CD4-positive, alpha-beta T cell treated with Interleukin-15 for 4 hours (primary cell): ENCODE measurements around the gene PRKAR1B.

Experiments used
- DNase-seq: peaks from one replicate; pipeline ENCODE4 v3.0.0-alpha.2; 2020; ENCODE audit warnings: low spot score

Gene PRKAR1B

GRCh38 chr7:721619-722248 is 5.3 kb downstream of the PRKAR1B start:
- DNase-seq, result no peak

GRCh38 chr7:716636-717035 is 10.4 kb downstream of the PRKAR1B start:
- no peak for DNase-seq

- DNase-seq, result no peak
Measured at GRCh38 chr7:716222-716621, 10.9 kb downstream of the PRKAR1B start.

- no peak for DNase-seq
Measured at GRCh38 chr7:714251-714671, 12.8 kb downstream of the PRKAR1B start.

- no peak for DNase-seq
Measured at GRCh38 chr7:713488-714230, 13.4 kb downstream of the PRKAR1B start.

GRCh38 chr7:713139-713457 is 14.0 kb downstream of the PRKAR1B start:
- DNase-seq, result no peak

- no peak for DNase-seq
Measured at GRCh38 chr7:712381-713138, 14.5 kb downstream of the PRKAR1B start.

- no peak for DNase-seq
Measured at GRCh38 chr7:711922-712380, 15.1 kb downstream of the PRKAR1B start.

GRCh38 chr7:711093-711921 is 15.8 kb downstream of the PRKAR1B start:
- no peak for DNase-seq

- DNase-seq, result no peak
Measured at GRCh38 chr7:710161-710560, 16.9 kb downstream of the PRKAR1B start.

- DNase-seq, result no peak
Measured at GRCh38 chr7:707296-708000, 19.6 kb downstream of the PRKAR1B start.

- DNase-seq, result no peak
Measured at GRCh38 chr7:706721-707120, 20.4 kb downstream of the PRKAR1B start.

- no peak for DNase-seq
Measured at GRCh38 chr7:703049-703448, 24.0 kb downstream of the PRKAR1B start.

- DNase-seq, result no peak
Measured at GRCh38 chr7:701086-701671, 25.9 kb downstream of the PRKAR1B start.

- no peak for DNase-seq
Measured at GRCh38 chr7:699476-700170, 27.5 kb downstream of the PRKAR1B start.

GRCh38 chr7:698515-699475 is 28.3 kb downstream of the PRKAR1B start:
- no peak for DNase-seq

- no peak for DNase-seq
Measured at GRCh38 chr7:696812-697551, 30.1 kb downstream of the PRKAR1B start.

GRCh38 chr7:696426-696811 is 30.7 kb downstream of the PRKAR1B start:
- DNase-seq, result no peak

GRCh38 chr7:693280-693679 is 33.8 kb downstream of the PRKAR1B start:
- no peak for DNase-seq
